T-helper 1 cell (primary cell): ENCODE measurements around the gene GSG1L2.

Experiments
- DNase-seq, 5 donors: peaks; one replicate each; pipeline ENCODE4 v3.0.0-alpha.2; 2012 to 2020

The GSG1L2 gene

DNA sequence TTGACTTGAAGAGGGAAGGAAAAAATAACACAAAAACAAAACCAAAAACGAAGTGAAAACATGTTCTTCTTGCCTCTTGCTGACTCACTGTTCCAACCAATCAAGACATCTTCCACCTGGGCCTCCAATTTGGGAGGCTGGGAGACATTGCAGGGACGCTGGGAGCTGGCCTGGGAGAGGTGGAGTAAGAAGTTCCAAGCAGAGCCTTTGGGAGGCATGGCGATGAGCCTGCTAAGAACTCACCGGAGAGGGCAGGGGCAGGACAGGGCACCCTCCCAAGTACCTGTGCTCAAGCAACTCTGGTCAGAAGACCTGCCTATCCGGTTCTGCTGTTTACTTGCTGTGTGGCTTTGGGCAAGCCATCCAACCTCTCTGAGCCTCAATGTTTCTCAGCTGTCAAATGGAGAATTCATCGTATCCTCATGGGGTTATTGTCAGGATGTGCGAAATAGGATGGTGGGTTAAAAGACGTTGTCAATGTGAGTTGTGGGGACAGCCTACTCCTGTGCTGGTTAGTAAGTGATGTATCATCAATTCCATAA is 3.0 kb upstream of the GSG1L2 start:
- no peak for DNase-seq

- no peak for DNase-seq
Observed at GRCh38 chr17:9824094-9824493, 2.2 kb upstream of the GSG1L2 start.

GRCh38 chr17:9820448-9820847 is 1.4 kb downstream of the GSG1L2 start:
- DNase-seq: no peak

DNA sequence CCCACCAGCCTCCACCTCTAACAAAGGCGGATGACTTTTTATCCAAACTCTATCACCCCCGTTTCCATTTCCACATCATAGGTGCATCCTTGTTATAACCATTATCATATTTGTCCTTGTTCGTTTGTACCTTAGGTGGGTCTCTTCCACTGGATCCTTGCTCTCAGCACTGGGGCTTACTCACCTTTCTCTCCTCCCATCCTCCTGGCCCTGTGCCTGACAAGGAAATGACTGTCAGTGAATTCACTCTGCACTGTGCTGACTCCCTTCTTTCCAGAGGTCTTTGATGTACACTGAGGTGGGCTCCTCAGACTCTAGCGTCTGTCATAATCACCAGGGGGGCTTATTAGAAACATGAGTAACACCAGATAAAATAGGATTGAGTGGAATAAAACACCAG is 3.1 kb downstream of the GSG1L2 start:
- no peak for DNase-seq

- DNase-seq: no peak
Observed at GRCh38 chr17:9817086-9817485, 4.8 kb downstream of the GSG1L2 start.

DNA sequence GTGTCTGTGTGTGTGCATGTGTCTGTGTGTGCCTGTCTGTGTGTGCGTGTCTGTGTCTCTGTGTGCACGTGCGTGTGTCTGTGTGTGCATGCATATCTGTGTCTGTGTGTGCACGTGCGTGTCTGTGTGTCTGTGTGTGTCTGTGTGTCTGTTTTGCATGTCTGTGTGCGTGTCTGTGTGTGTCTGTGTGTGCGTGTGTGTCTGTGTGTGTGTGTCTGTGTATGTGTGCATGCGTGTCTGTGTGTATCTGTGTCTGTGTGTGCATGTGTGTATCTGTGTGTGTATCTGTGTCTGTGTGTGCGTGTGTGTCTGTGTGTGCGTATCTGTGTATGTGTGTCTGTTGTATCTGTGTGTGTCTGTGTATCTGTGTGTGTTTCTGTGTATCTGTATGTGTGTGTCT is 5.4 kb downstream of the GSG1L2 start:
- DNase-seq: no peak

DNA sequence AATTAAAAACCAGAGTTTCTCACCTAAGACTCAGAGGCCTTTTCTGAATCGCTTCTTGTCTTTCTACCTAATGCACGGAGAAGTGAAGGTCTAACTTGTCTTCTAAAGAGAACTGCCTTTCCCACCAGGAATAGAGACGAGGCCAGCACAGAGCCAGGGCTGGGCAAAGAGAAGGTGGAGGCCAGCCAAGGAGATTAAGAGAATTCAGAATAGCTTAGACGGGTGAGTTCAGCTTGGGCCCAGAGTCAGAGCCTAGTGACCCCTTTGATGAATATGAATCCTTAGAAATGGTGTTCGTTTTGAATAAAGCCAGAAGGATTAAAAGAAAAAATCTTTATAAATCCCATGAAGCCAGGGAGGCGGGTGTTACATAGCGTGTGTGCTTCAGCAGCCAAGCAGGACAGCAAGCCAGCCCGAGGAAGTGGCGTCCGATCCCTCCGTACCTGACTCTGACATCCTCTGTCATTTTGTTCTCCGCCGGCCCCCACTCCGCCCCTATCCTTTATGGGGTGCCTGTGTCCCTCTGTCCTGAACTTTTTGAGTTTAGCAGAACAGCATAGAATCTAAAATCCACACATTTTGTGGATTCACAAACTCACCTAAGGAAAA is 7.4 kb downstream of the GSG1L2 start:
- DNase-seq: no peak

- DNase-seq: no peak
Observed at GRCh38 chr17:9813166-9813565, 8.7 kb downstream of the GSG1L2 start.

- DNase-seq: no peak
Observed at GRCh38 chr17:9811537-9811936, 10.3 kb downstream of the GSG1L2 start.

- DNase-seq: no peak
Observed at GRCh38 chr17:9811086-9811485, 10.8 kb downstream of the GSG1L2 start.

DNA sequence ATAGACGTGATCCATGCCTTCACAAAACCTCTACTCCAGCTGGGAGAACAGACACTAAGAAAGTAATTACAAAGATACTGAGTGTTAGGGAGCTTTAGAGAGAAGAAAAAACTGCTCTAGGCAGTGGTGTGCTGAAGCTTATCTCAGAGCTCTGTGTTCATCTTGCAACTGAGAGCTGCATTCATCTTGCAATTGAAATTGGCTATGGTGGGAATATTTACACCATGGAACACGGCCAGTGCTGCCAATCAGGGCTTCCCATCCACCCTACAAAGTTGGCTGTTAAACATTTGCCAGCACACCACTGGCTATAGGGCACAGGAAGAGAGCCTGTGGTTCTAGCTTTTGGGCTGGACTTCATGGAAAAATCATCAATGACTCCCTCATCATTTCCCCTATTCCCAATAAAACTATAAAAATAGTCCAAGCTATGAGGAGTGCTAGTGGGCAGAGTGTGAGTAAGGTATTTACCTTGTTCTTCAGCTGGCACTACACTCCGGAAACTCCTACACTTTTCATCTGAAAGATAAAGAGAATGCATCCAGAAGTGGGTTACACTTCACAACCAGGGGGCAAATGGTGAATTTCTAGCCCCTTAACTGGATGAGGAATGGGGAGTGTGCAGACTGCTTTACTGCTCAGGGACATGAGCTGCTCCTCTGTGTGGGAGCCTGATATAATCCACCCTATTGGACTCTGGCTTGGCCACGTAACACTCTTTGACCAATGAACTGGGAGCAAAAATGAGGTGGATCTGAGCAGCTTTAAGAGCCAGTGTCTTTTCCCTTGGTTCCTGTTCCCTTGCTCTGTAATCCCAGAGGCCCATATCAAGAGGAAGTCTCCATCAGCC is 11.6 kb downstream of the GSG1L2 start:
- no peak for DNase-seq

DNA sequence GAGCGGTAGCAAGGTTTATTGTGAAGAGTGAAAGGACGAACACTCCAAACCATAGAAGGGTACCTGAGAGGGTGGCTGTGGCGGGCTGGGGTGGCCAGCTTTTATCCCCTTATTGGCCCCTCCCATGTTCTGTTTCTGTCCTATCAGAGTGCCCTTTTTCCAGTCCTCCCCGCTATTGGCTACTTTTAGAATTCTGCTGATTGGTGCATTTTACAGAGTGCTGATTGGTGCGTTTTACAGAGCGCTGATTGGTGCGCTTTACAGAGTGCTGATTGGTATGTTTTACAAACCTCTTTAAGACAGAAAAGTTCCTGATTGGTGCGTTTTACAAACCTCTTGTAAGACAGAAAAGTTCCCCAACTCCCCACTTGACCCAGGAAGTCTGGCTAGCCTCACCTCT is 12.5 kb downstream of the GSG1L2 start:
- DNase-seq: no peak

DNA sequence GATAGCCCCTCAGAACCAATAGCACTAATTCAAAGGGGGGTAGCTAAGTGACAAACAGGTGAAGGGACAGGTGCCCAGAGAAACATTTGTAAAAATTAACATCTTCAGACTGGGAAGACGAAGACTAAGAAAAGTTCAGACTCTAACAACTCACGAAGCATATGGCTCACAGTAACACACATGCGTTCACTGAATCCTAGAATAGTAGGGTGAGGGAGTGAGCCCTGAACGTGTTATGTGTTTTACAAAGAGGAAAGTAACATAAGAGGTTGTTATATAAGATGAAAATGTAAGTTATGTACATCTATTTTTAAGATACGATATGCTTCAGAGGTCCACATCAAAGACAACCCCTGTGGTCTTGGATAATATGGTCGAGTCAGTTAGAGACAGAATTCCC is 15.2 kb downstream of the GSG1L2 start:
- no peak for DNase-seq

DNA sequence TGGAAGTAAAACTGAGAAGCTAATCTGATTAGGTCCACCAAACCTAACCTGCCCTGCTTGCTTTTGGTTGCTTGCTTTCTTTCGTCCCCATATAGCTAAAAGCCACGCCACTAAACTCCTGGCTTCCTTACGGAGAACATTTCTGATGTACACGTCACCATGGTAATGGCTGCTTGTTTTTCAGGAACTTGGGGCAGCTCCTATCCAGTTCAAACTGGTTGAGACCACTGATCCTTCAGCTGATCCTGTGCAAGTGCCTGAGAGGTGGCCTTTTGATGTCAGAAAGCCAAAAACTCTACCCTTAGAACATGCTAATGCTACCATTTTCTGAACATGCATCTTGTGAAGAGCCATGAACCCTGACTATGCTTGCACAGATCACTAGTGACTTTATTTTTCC is 16.1 kb downstream of the GSG1L2 start:
- DNase-seq: no peak

GRCh38 chr17:9802697-9803096 is 19.2 kb downstream of the GSG1L2 start:
- no peak for DNase-seq

GRCh38 chr17:9802294-9802693 is 19.6 kb downstream of the GSG1L2 start:
- DNase-seq: no peak

- no peak for DNase-seq
Observed at GRCh38 chr17:9801505-9801904, 20.4 kb downstream of the GSG1L2 start.

DNA sequence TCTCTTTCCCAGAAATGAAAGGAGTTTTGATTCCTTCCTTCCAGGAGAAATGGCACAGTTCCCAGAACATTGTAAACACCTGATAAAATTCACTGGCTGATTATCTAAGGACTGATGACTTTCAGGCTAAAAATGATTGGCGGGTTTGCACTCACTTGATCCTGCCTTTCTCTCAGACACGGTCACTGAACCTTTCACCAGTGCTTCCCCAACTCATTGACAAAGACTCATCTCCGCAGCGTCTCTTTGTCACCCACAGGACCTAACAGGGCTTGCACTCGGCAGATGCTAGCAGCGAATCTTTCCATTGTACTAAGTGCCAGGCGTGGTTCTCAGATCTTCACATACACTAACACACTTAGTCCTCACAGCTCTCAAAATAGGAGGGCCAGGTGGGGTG is 23.2 kb downstream of the GSG1L2 start:
- no peak for DNase-seq

DNA sequence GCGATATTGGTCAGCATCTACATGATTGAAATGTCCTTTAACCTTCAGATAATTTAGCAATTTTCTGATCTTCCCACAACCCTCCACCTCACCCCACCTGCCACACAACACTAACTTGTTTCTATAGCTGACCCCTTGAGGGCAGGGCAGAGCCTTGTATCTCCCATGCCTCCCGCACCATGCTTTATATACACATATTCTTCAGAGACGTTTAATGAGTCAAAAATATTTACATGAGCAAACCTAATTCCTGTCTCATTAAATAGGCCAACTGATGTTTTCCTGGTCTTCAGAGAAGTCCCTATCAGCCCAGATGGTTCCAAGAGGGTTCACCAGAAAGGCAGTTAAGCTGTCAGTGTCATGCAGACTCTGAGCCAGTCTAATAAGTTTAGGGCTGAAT is 23.9 kb downstream of the GSG1L2 start:
- no peak for DNase-seq

- no peak for DNase-seq
Observed at GRCh38 chr17:9792181-9792840, 29.6 kb downstream of the GSG1L2 start.

DNA sequence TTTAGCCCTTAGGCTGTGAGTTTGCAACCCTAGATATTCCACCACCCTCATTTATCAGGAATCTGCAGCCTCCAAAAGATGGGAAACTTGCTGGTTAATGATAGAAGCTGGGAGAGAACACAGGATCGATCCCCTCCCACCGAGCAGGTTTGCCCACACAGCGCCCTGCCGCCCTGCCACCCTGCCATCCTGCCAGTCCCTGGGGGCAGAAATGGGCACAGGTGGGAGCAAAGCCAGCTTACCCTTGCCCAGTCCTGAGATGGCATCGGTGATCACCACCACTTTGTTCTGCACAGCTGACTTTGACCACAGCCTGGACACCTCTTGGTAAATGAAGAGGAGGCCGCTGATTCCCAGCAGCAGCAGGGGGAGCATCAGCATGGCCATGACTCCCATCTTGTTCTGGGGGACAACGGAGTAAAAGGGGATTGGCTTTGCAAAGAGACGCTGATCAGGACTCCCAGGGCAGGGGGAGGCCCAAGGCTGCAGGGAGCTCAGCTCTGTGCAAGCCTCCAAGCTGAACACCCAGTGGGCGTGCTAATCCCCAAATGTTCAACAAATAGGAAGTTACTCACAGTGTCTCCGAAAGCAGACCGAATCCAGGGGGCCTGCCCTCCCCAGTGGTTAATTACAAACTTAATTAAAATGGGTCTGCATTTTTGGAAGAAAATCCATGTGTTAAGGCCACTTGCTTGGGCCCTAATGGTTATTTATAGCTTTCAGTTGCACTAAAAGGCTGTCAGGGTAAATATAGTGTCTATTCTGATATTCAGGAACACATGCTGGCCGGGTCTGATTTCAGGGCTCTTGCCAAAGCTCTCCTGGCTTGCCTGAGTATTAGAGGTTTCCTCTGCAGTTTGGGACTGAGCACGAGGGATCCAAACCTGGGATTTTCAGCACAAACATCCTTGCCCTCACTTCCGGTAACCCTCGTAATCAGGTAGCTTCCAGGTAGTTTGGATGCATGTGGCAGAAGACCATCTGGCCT is 30.7 kb downstream of the GSG1L2 start, which contains the start of gene DHRS7C:
Gene DHRS7C, minus strand, starts transcription at position 704 of the 988 bp plus-strand sequence. Its CDS starts 308 bp downstream, at position 396.
- DNase-seq: no peak

DNA sequence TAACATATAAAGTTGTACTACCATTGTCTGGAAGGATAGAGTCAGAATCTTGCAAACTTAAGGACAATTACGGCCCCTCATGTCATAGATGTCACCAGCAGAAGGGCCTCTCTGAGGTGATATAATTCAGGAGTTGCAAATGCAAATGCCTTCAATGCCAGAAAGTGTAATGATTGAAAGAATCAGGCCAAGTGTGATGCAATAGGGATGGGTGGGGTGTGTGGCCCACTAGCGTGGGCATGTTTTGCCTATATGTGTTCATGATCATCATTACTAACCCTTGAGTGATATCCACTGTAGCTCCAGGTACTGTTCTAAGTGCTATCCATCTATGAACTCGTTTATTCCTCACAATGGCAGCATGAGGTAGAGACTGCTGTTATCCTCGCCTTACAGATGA is 31.6 kb downstream of the GSG1L2 start:
- DNase-seq: no peak
